GM21526 (cell line): Measurements from ENCODE around the gene INCA1.

Experiments
- ATAC-seq: cut with Tn5 transposase; IDR thresholded peaks from one replicate; pipeline ENCODE4 v1.9.1; 2021; ENCODE audit warnings: moderate library complexity; ENCODE audit not compliant: unreplicated experiment, low FRiP score

The INCA1 gene

GRCh38 chr17:4972752-4973151 is 24.6 kb downstream of the INCA1 start:
- no peak for ATAC-seq

DNA sequence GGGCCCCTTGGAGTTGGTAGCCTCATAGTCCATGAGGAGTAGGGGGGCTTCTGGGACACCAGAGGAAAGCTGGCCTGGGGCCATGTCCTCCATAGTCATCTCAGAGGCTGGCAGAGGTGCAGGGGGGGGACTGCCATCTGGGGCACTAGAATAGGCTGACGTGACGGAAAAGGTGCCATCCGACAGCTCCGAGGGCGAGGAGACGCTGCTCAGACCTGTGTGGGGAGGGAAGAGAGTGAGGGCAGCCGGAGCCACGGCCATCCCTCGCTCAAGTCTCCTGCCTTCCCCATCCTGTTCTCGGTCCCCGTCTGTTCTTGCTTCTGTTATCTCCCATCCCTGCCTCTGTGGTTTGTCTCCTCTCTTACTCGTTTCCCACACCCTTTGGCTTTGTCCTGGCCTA is 25.0 kb downstream of the INCA1 start:
- ATAC-seq, result no peak

- no peak for ATAC-seq
Observed at GRCh38 chr17:4971826-4972225, 25.5 kb downstream of the INCA1 start.

GRCh38 chr17:4970273-4970672 is 27.0 kb downstream of the INCA1 start:
- no peak for ATAC-seq

DNA sequence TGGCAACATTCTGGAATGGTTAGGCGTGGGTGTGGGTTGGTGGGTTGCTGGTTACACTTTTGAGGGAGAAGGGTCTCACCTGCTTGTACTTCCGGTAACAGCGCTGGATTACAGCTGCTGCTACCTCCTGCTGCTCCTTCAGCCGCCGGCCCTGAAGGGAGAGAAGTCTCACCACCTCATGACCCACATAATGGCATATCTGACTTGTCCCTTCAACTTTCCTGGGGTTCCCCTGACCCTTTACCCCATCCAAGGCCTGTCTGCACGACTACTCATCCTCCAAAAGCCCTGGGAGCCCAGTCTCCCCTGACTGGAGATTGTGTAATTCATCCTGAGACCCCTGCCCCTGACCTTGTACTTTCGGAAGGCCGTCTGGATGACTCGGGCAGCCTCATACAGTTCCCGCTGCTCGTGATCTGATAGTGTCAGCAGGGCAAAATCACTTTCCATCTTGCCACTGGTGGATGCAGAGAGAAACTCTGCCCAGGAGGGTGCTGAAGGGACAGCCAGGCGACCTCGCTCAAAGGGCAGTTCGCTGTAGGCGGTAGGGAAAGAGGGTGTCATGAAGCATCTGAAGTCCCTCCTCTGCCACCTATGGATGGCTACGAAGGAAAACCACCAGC is 27.7 kb downstream of the INCA1 start:
- no peak for ATAC-seq

- ATAC-seq, result no peak
Observed at GRCh38 chr17:4969047-4969550, 28.2 kb downstream of the INCA1 start.

DNA sequence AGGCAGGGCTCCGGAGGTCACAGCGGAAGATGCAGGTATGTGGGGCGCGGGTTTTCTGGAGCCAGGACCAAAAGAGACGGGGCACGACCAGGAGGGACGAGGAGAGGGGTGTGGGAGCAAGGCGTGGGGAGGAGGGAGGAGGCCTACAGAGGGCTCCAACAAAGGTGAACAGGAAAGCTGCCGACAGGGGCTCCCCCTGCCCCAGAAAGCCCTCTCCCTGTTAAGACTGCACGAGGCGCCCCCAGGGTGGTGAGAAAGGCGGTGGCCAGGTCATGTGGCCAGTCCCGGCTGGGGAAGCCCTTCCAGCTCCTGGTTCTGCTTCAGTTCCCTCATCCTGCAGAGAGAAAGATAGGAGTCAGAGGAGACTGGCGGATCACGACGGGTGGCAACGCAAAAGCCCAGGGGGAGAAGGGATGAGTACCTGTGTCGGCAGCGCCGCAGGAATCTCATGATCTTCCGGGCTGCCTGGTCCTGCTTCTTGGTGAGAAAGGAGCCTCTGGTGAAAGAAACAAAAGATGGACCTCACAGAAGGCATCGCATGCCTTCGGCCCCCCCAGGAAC is 28.8 kb downstream of the INCA1 start:
- ATAC-seq, result no peak

DNA sequence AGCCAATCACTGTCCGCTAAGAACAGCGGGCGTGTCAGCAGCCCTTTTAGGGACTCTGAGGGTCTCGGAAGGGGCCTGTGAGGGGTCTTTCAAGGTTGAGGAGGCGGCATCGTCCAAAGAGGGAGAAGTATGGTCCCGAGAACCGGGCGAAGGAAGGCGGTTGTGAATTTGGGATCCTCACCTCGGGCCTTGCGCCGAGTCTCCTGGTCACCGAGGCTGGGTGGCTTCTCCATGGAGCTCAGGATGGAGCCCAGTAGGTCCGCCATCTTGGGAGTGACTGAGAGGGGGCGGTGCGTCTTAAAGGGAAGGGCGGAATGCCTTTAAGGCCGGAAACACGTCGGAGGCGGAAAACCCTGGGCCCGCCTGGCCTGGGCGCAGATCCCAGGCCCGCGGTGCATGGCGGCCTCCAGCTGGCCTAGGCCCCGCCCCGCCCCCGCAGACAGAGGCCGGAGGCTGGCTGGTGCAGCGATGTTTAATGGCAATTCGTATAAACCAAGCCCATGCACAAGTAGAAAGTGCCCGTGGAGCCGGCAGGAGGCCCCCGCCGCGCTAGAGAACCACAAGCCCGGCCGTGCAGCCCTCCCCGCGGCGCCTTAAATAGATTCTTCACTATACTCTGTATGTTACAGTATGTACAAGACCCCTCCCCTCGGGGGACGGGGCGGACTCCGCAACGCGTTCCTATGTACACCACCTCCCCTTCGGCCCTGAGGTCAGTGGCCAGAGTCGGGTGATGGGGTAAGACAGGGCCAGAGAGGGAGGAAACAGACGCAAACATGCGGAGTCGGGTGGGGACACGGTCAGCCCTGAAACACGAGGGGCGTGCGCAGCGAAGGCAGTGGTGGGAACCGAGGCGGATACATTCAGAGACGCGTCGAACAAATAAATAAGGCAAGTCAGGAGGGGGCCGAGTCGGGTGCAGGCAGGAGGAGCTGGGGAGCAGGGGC is 29.5 kb downstream of the INCA1 start, which contains the start of gene SPAG7:
TSS of gene SPAG7 (minus strand) at position 279 of the 947 bp plus-strand sequence. CDS start at position 266, 13 bp downstream.
- peak; percentile 56 for ATAC-seq

DNA sequence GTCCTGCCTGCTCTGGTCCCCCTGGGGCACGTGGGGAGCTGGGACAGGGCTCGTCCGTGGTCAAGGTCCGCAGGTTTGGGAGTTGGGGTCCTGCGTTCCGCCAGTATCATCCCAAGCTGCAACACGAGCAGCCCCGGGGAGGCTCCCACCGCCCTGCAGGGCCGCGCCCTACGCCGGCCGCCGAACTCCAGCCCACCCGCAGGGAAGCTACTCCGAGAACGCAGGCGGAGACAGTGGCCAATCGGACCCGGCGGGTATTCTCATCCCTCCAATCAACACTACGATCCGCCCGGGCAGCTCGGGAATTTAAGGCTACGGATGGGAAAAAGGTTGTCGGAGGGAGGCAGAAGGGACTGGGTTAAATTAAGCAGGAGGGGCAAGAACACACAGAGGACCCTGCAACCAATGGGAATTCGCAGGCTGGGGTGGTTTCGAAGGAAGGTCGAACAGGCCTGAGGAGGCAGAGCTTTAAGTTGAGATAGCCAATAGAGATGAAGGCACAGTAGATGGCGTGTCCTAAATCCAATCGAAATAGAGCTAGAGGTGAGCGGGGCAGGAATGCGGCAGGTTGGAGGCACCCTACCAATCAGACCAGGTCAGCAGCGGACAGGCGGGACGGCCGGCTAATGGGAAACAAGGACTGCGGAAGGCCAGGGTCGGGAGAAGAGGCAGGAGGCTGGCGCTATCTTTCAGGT is 30.3 kb downstream of the INCA1 start:
- peak; percentile 71 for ATAC-seq

DNA sequence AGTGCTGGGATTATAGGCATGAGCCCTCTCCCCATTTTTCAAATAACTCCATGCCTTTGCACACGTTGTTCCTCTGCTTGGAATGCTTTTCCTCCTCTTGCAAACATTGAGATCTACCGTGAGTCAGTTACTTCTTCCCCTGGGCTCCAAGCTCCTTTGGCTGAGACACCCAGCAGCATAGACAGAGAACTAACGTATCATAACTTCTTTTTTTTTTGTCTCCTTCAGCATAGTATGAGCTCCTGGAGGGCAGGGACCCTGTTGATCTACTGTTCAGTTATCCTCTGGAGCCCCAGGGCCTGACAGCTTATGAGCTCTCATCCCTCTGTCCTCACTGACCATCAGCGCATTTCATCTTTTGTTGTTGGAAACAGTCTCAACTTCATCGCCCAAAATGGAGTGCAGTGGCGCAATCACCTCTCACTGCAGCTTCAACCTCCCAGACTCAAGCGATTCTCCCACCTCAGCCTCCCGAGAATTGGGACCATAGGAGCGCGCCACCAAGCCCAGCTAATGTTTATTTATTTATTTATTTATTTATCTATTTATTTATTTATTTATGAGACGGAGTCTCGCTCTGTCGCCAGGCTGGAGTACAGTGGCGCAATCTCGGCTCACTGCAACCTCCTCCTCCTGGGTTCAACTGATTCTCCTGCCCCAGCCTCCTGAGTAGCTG is 31.9 kb downstream of the INCA1 start:
- no peak for ATAC-seq

- ATAC-seq, result no peak
Observed at GRCh38 chr17:4960279-4960922, 36.9 kb downstream of the INCA1 start.

DNA sequence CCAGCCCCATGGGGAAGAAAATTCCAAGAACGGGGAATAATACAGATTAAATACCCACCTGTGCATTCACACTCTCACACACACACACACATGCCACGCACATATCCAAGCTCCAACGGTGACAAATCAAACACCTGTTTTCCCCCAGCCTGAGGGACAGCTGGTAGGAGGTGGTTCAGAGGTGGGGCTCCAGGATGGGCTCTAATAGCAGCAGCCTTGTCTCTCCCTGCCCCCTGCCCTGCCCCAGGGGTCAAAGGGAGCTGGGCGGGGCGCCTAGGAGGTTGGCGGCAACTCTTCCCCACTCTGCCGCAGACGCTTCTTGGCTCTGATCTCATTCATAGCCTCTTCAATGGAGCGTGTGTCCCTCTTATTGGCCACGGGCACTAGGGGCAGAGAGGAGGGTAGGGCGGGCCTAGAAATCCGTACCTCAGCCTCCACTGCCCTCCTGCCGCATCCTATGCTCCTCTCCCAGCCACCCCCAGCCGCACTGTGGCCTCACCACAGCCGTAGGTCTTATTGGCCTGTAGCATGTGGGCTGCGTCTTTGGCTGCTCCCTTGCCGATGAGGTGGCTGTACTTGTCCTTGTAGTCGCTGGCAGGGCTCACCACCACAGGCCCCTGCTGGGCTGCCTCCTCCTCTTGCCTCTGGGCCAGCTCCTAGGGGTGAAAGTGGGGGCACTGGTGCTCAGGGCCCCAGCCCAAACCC is 37.9 kb downstream of the INCA1 start:
- no peak for ATAC-seq

DNA sequence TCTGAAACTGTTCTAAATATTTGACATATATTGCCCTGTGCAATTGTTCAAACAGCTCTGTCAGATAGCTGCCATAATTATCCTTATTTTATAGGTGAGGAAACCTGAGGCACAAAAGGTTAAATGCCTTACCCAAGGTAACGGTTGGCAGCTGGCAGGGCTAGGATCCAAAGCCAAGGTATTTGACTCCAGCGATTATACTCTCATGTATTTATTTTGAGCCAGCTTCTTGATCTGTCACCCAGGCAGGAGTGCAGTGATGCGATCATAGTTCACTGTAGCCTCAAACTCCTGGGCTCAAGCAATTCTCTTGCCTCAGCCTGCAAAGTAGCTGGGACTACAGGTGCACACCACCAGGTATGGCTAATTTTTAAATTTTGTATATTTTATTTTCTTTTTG is 39.2 kb downstream of the INCA1 start:
- no peak for ATAC-seq

GRCh38 chr17:4956493-4957061 is 40.7 kb downstream of the INCA1 start:
- ATAC-seq, result no peak

DNA sequence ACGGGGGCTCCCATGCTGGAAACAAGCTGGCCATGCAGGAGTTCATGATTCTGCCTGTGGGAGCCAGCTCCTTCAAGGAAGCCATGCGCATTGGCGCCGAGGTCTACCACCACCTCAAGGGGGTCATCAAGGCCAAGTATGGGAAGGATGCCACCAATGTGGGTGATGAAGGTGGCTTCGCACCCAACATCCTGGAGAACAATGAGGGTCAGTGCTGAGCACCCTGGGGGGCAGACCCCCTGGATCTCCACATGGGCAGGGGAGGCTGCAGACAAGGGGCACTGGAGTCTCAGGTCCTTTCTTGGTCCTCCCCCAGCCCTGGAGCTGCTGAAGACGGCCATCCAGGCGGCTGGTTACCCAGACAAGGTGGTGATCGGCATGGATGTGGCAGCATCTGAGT is 42.2 kb downstream of the INCA1 start:
- no peak for ATAC-seq

- ATAC-seq, result no peak
Observed at GRCh38 chr17:4953451-4953961, 43.8 kb downstream of the INCA1 start.

- no peak for ATAC-seq
Observed at GRCh38 chr17:4951486-4951885, 45.8 kb downstream of the INCA1 start.

DNA sequence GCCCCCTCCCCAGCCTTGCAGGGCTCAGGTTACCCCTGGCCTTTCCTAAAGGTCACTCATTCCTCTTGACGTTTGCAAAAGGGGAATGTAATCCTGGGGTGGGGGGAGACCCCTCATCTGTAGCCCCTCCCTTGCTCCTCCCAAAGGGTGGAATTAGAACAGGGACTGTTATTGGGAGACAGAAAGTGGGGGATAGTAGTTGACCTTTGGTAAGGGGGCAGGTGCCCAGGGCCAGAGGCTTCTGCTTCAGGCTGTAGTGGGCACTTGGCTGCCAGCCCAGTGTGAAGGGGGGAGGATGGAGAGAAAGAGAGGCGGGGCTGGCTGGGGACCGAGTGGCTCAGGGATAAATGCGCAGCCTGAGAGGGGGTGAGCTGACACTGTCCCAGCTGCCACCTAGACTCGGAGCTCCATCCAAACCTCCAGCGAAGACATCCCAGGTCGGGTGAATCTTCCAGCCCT is 46.5 kb downstream of the INCA1 start, which contains the start of gene ENO3:
TSS of gene ENO3 (plus strand) at position 374 of the 459 bp plus-strand sequence. CDS start 711 bp downstream, outside the sequence.
- no peak for ATAC-seq
